K562 (cell line): ENCODE results near the gene FBLN2. TPM values are rescaled to one million over a fixed set of nuclear protein-coding genes. Genes with fewer than 3 reads are reported as not detected.
A peak's percentile ranks its signal among the peaks of the same experiment; 100 is the strongest.

Experiments used
- CBFA2T3 ChIP-seq: fragments of 450-650 bp; IDR thresholded peaks from 2 replicates; pipeline ENCODE4 v1.6.1; 2017
- FOXP1 ChIP-seq: sonication (generic); formaldehyde crosslinking; IDR thresholded peaks from 2 replicates; pipeline ENCODE4 v1.8.0; 2022; ENCODE audit warnings: mild to moderate bottlenecking, missing genetic modification reagents
- GABPB1 ChIP-seq: sonication (generic); formaldehyde crosslinking; IDR thresholded peaks from 2 replicates; pipeline ENCODE4 v1.8.0; 2022; ENCODE audit warnings: mild to moderate bottlenecking, missing genetic modification reagents
- HEY1 ChIP-seq: fragments of 250-450 bp; sonication (Bioruptor Pico); IDR thresholded peaks from 2 replicates; pipeline ENCODE4 v1.5.0; 2020; ENCODE audit warnings: mild to moderate bottlenecking, moderate library complexity, borderline replicate concordance
- KDM4B ChIP-seq, 2 experiments: fragments of 450-650 bp in 1 of 2; sonication (generic) in 1 of 2; IDR thresholded peaks; 2 replicates each; pipeline ENCODE4 v1.6.1; 2016 to 2017; ENCODE audit warnings: borderline replicate concordance in 2 of 2, antibody characterized with exemption in 1 of 2, low read depth in 1 of 2, mild to moderate bottlenecking in 1 of 2
- MECOM ChIP-seq: fragments of 250-450 bp; sonication (Bioruptor Pico); IDR thresholded peaks from 2 replicates; pipeline ENCODE4 v1.8.0; 2022; ENCODE audit warnings: inconsistent platforms
- NCOA1 ChIP-seq: fragments of 450-650 bp; IDR thresholded peaks from 2 replicates; pipeline ENCODE4 v1.6.1; 2016; ENCODE audit warnings: low read depth
- SMAD1 ChIP-seq: fragments of 150-350 bp; IDR thresholded peaks from 2 replicates; pipeline ENCODE4 v1.6.1; 2014; ENCODE audit warnings: low read length, low read depth; ENCODE audit not compliant: partially characterized antibody
- STAT5B ChIP-seq: fragments of 250-450 bp; sonication (Bioruptor Pico); IDR thresholded peaks from 2 replicates; pipeline ENCODE4 v1.8.0; 2021; ENCODE audit warnings: mild to moderate bottlenecking, inconsistent platforms
- TAF15 ChIP-seq: fragments of 200-400 bp; formaldehyde crosslinking; IDR thresholded peaks from 2 replicates; pipeline ENCODE4 v1.6.1; 2017; ENCODE audit warnings: mild to moderate bottlenecking, low read depth, low read length, moderate library complexity
- TCF7L2 ChIP-seq: fragments of 150-350 bp; IDR thresholded peaks from 2 replicates; pipeline ENCODE4 v1.6.1; 2016; ENCODE audit warnings: low read depth, mild to moderate bottlenecking, low read length, moderate library complexity
- TEAD4 ChIP-seq, 2 experiments: sonication (generic) in 1 of 2; formaldehyde crosslinking in 1 of 2; IDR thresholded peaks; 2 replicates each; pipeline versions ENCODE4 v1.6.1 to v1.8.0; 2012 to 2022; ENCODE audit warnings: borderline replicate concordance in 1 of 2, inconsistent platforms in 1 of 2, low read length in 1 of 2, mild to moderate bottlenecking in 1 of 2, missing genetic modification reagents in 1 of 2
- TGIF2 ChIP-seq: sonication (generic); formaldehyde crosslinking; IDR thresholded peaks from 2 replicates; pipeline ENCODE4 v1.8.1; 2022; ENCODE audit warnings: mild to moderate bottlenecking, missing genetic modification reagents, moderate library complexity
- ZNF589 ChIP-seq: fragments of 200-800 bp; sonication (Bioruptor generic); IDR thresholded peaks from 2 replicates; pipeline ENCODE4 v1.6.1; 2016; ENCODE audit warnings: low read depth, missing genetic modification characterization, missing compliant biosample characterization
- polyA plus RNA-seq, 8 experiments: library from polyadenylated mRNA; depleted of rRNA in 4 of 8; stranded (reverse) in 5 of 8; unstranded in 3 of 8; fragments of >200 nt; fragmentation: Nextera tagmentation in 2 of 8; fragmentation: Illumina TruSeq in 1 of 8; extraction: Ambion mirVana in 2 of 8; extraction: Trizol in 1 of 8; gene quantifications; 2 replicates each; pipeline versions ENCODE4 v1.2.1 to v1.2.3, GENCODE V29; 2011 to 2014; ENCODE audit warnings: inconsistent platforms in 1 of 8, missing spikeins in 1 of 8
- total RNA-seq, 7 experiments: library from RNA; depleted of rRNA in 6 of 7; stranded (reverse); fragments of >200 nt in 6 of 7; fragmentation: Illumina TruSeq in 2 of 7; extraction: Trizol in 2 of 7; gene quantifications; 2 replicates each; pipeline versions ENCODE4 v1.2.1 to v1.2.3, GENCODE V29; 2011 to 2021; ENCODE audit warnings: low replicate concordance in 1 of 7
- TF ChIP-seq, protein P1 (sequence below): sonication (generic); formaldehyde crosslinking; IDR thresholded peaks from 2 replicates; pipeline ENCODE4 v1.8.1; 2023; ENCODE audit warnings: mild to moderate bottlenecking, missing genetic modification reagents
- TF ChIP-seq, protein P2 (sequence below): fragments of 450-650 bp; IDR thresholded peaks from 2 replicates; pipeline ENCODE4 v1.6.1; 2016
- TF ChIP-seq, protein P3 (sequence below): IDR thresholded peaks from 2 replicates; pipeline ENCODE4 v1.6.1; 2014; ENCODE audit warnings: antibody characterized with exemption
- TF ChIP-seq, protein P4 (sequence below), 2 experiments: fragments of 450-650 bp; IDR thresholded peaks; 2 replicates each; pipeline ENCODE4 v1.6.1; 2018; ENCODE audit warnings: mild to moderate bottlenecking in 2 of 2, low read depth in 1 of 2; ENCODE audit not compliant: partially characterized antibody in 2 of 2

The FBLN2 gene
- total and polyA plus RNA-seq, 9 of the 15 experiments (the other 6 are each of a cell fraction or from before 2014, with no cell fraction given), result 0.03 to 0.10 (median 0.04) TPM; not detected in 6

DNA sequence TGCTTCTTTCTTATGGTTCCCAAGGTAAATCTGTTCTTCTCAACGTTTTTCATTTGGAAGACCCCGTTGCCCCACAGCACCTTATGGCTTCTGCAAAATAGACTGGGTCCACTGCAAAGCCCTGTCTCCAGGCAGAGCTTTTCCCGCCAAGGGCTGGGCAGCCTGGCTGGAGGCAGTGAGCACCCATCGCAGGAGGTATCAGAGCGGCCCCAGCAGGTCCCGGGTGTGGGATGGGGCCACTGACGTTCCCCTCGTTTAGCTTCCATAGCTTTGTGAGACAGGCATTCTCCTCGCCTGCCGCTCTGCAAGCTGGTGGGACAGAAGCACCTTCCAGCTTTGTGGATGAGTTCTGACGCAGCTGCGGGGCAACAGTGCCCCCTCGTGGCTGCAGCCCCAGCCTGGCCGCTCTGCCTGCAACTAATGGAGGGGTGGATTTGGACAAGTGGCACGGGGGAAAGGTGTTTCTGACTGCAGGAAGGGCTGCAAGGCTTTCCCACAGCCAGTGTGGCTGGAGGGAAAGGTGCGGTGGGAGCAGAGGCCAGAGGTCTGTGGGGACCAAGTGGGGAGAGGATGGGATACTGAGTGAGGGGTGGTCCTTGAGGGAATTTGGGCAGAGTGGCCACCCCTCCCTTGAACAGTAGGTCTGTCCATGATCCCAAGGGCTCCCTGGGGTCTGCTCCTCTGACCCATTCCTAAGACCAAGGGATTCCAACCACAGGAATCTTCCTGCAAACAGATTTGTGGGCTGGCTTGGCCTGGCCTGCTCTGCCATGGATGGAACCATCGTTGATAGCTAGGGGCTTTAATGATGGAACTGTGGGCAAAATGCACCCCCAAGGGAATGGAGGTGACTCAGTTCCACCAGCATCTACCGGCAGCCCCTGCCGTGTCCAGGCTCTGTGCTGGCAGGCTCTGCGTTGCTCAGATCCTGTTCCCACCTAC, 99.4 kb downstream of the FBLN2 start (continued):
- TF ChIP-seq CBFA2T3 (no peak), TGIF2 (no peak), TEAD4 (IDR thresholded peaks at IDR 0.05; ENCODE audit: low read length) (no peak), TEAD4 (CRISPR knock-in tag; IDR thresholded peaks at IDR 0.05; ENCODE audit: borderline replicate concordance) (no peak), SMAD1 (no peak), KDM4B (IDR thresholded peaks at IDR 0.05; ENCODE audit: borderline replicate concordance in 2 of 2, low read depth in 1 of 2) (0 out of 4 replicates have a peak, but pooled peaks of 1 of the 2 experiments have one; percentile 19), MECOM (CRISPR knock-in tag) (no peak), TAF15 (no peak), ZNF589 (CRISPR knock-in tag) (no peak), HEY1 (CRISPR knock-in tag) (no peak), STAT5B (CRISPR knock-in tag) (no peak), NCOA1 (no peak), GABPB1 (peak; percentile 74), FOXP1 (CRISPR knock-in tag) (0 out of 2 replicates have a peak, but pooled peaks have one; percentile 52), TCF7L2 (peak; percentile 83)
- TF ChIP-seq, protein P1, sequence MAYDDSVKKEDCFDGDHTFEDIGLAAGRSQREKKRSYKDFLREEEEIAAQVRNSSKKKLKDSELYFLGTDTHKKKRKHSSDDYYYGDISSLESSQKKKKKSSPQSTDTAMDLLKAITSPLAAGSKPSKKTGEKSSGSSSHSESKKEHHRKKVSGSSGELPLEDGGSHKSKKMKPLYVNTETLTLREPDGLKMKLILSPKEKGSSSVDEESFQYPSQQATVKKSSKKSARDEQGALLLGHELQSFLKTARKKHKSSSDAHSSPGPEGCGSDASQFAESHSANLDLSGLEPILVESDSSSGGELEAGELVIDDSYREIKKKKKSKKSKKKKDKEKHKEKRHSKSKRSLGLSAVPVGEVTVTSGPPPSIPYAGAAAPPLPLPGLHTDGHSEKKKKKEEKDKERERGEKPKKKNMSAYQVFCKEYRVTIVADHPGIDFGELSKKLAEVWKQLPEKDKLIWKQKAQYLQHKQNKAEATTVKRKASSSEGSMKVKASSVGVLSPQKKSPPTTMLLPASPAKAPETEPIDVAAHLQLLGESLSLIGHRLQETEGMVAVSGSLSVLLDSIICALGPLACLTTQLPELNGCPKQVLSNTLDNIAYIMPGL (CRISPR knock-in tag), result no peak
- TF ChIP-seq, protein P2, sequence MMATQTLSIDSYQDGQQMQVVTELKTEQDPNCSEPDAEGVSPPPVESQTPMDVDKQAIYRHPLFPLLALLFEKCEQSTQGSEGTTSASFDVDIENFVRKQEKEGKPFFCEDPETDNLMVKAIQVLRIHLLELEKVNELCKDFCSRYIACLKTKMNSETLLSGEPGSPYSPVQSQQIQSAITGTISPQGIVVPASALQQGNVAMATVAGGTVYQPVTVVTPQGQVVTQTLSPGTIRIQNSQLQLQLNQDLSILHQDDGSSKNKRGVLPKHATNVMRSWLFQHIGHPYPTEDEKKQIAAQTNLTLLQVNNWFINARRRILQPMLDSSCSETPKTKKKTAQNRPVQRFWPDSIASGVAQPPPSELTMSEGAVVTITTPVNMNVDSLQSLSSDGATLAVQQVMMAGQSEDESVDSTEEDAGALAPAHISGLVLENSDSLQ, result no peak
- TF ChIP-seq, protein P3, sequence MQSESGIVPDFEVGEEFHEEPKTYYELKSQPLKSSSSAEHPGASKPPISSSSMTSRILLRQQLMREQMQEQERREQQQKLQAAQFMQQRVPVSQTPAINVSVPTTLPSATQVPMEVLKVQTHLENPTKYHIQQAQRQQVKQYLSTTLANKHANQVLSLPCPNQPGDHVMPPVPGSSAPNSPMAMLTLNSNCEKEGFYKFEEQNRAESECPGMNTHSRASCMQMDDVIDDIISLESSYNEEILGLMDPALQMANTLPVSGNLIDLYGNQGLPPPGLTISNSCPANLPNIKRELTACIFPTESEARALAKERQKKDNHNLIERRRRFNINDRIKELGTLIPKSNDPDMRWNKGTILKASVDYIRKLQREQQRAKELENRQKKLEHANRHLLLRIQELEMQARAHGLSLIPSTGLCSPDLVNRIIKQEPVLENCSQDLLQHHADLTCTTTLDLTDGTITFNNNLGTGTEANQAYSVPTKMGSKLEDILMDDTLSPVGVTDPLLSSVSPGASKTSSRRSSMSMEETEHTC, result no peak
- TF ChIP-seq, protein P4, sequence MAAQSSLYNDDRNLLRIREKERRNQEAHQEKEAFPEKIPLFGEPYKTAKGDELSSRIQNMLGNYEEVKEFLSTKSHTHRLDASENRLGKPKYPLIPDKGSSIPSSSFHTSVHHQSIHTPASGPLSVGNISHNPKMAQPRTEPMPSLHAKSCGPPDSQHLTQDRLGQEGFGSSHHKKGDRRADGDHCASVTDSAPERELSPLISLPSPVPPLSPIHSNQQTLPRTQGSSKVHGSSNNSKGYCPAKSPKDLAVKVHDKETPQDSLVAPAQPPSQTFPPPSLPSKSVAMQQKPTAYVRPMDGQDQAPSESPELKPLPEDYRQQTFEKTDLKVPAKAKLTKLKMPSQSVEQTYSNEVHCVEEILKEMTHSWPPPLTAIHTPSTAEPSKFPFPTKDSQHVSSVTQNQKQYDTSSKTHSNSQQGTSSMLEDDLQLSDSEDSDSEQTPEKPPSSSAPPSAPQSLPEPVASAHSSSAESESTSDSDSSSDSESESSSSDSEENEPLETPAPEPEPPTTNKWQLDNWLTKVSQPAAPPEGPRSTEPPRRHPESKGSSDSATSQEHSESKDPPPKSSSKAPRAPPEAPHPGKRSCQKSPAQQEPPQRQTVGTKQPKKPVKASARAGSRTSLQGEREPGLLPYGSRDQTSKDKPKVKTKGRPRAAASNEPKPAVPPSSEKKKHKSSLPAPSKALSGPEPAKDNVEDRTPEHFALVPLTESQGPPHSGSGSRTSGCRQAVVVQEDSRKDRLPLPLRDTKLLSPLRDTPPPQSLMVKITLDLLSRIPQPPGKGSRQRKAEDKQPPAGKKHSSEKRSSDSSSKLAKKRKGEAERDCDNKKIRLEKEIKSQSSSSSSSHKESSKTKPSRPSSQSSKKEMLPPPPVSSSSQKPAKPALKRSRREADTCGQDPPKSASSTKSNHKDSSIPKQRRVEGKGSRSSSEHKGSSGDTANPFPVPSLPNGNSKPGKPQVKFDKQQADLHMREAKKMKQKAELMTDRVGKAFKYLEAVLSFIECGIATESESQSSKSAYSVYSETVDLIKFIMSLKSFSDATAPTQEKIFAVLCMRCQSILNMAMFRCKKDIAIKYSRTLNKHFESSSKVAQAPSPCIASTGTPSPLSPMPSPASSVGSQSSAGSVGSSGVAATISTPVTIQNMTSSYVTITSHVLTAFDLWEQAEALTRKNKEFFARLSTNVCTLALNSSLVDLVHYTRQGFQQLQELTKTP (IDR thresholded peaks at IDR 0.05; ENCODE audit: low read depth in 1 of 2, partially characterized antibody in 2 of 2), result peak in 1 of 2 experiments; percentile 21
